Stimulated activated memory B cell treated with anti-CD40 and anti-IgM and Interleukin-4, amounts not matched to agents 10 μg/mL and 1 μg/mL and 100 μg/mL, for 72 hours (primary cell): ENCODE data around the gene TMEM89.

Experiments used
- ATAC-seq: fragments of 150-1000 bp; cut with Tn5 transposase; 2 replicates; pipeline ENCODE4 v1.10.0; 2021
- H3K27ac Mint-ChIP-seq: one replicate; pipeline ENCODE4 v1.8.0; 2022; ENCODE audit warnings: mild to moderate bottlenecking, mixed read lengths
- H3K27me3 Mint-ChIP-seq: one replicate; pipeline ENCODE4 v1.8.0; 2022; ENCODE audit warnings: mixed read lengths
- H3K36me3 Mint-ChIP-seq: one replicate; pipeline ENCODE4 v1.8.0; 2022; ENCODE audit warnings: mixed read lengths
- H3K4me1 Mint-ChIP-seq: one replicate; pipeline ENCODE4 v1.8.0; 2022; ENCODE audit warnings: mixed read lengths
- H3K4me3 Mint-ChIP-seq: one replicate; pipeline ENCODE4 v1.8.0; 2022; ENCODE audit warnings: mild to moderate bottlenecking, moderate library complexity, mixed read lengths
- H3K9me3 Mint-ChIP-seq: one replicate; pipeline ENCODE4 v1.8.0; 2022; ENCODE audit warnings: mixed read lengths

TMEM89 gene

GRCh38 chr3:48631516-48632448 lies 10.2 kb upstream of the TMEM89 start:
- H3K27ac Mint-ChIP-seq = no peak overlapping the region
- H3K36me3 Mint-ChIP-seq = peaks cover 48% of the 10 kb centered on the region
- H3K27me3 Mint-ChIP-seq = no peaks in the 10 kb centered on the region
- no peak overlapping the region for H3K4me3 Mint-ChIP-seq
- peaks cover 18% of the 10 kb centered on the region for H3K4me1 Mint-ChIP-seq
- no peaks in the 10 kb centered on the region for H3K9me3 Mint-ChIP-seq
- no peak for ATAC-seq

DNA sequence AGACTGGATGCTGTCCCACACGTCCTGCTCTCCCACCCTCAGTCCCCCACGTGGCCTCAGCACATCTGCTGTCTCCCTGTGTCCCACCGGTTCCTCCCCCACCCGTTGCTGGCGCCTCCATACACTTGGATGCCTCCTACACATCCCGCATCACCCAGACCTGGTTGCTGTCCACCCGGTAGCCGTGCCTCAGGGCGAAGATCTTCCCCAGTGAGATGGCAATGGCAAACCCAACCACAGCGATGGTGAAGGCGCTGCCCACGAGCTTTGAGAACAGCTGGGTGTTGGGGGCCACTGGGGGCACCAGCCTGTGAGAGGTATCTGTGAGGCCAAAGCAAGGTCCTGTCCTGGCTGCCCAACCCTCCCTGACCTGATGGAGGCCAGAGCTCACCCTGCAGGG lies 9.3 kb upstream of the TMEM89 start:
- peaks cover 57% of the 10 kb centered on the region for H3K36me3 Mint-ChIP-seq
- H3K27me3 Mint-ChIP-seq = no peaks in the 10 kb centered on the region
- no peak for ATAC-seq
- no peak overlapping the region for H3K27ac Mint-ChIP-seq
- H3K4me3 Mint-ChIP-seq = no peak overlapping the region
- H3K9me3 Mint-ChIP-seq = no peaks in the 10 kb centered on the region
- peaks cover 13% of the 10 kb centered on the region for H3K4me1 Mint-ChIP-seq

GRCh38 chr3:48630407-48630806 lies 8.8 kb upstream of the TMEM89 start:
- Mint-ChIP-seq H3K36me3 (peaks cover 61% of the 10 kb centered on the region), H3K4me1 (peaks cover 12% of the 10 kb centered on the region), H3K4me3 (no peak overlapping the region), H3K27me3 (no peaks in the 10 kb centered on the region), H3K9me3 (no peaks in the 10 kb centered on the region), H3K27ac (no peak overlapping the region)
- no peak for ATAC-seq

GRCh38 chr3:48629894-48630293 lies 8.3 kb upstream of the TMEM89 start:
- Mint-ChIP-seq H3K36me3 (peaks cover 61% of the 10 kb centered on the region), H3K9me3 (no peaks in the 10 kb centered on the region), H3K4me3 (no peak overlapping the region), H3K4me1 (peaks cover 12% of the 10 kb centered on the region), H3K27me3 (no peaks in the 10 kb centered on the region), H3K27ac (no peak overlapping the region)
- no peak for ATAC-seq

- H3K27me3 Mint-ChIP-seq = no peaks in the 10 kb centered on the region
- ATAC-seq = no peak
- no peaks in the 10 kb centered on the region for H3K4me1 Mint-ChIP-seq
- no peak overlapping the region for H3K27ac Mint-ChIP-seq
- no peaks in the 10 kb centered on the region for H3K9me3 Mint-ChIP-seq
- H3K4me3 Mint-ChIP-seq = no peak overlapping the region
- H3K36me3 Mint-ChIP-seq = peaks cover 61% of the 10 kb centered on the region
Measured at GRCh38 chr3:48628277-48629017, 6.9 kb upstream of the TMEM89 start.

DNA sequence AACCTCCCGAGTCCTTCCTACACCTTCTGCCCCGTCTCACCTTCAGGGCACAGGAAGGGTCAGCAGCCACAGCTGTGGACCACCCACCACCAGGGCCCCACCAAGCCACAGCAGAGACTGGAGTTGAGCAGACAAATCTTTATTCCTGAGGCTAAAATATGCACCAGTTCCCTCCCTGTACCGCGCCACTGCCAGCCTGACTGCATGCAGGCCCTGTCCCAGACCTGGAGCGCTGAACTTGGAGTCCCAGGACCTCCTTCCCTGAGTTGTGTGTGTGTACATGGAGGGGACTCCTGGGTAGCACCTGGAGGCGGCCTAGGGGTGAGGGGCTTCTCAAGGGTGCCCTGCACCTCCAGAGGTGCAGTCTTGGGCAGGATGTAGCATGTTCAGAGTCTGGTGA lies 4.0 kb upstream of the TMEM89 start:
- H3K4me3 Mint-ChIP-seq = no peak overlapping the region
- H3K27me3 Mint-ChIP-seq = no peaks in the 10 kb centered on the region
- peaks cover 47% of the 10 kb centered on the region for H3K36me3 Mint-ChIP-seq
- no peak overlapping the region for H3K27ac Mint-ChIP-seq
- no peak for ATAC-seq
- H3K4me1 Mint-ChIP-seq = no peaks in the 10 kb centered on the region
- H3K9me3 Mint-ChIP-seq = no peaks in the 10 kb centered on the region

- no peak overlapping the region for H3K4me3 Mint-ChIP-seq
- H3K27me3 Mint-ChIP-seq = no peaks in the 10 kb centered on the region
- H3K9me3 Mint-ChIP-seq = no peaks in the 10 kb centered on the region
- no peak overlapping the region for H3K27ac Mint-ChIP-seq
- ATAC-seq = no peak
- peaks cover 42% of the 10 kb centered on the region for H3K36me3 Mint-ChIP-seq
- H3K4me1 Mint-ChIP-seq = no peaks in the 10 kb centered on the region
Measured at GRCh38 chr3:48624767-48625166, 3.2 kb upstream of the TMEM89 start.

DNA sequence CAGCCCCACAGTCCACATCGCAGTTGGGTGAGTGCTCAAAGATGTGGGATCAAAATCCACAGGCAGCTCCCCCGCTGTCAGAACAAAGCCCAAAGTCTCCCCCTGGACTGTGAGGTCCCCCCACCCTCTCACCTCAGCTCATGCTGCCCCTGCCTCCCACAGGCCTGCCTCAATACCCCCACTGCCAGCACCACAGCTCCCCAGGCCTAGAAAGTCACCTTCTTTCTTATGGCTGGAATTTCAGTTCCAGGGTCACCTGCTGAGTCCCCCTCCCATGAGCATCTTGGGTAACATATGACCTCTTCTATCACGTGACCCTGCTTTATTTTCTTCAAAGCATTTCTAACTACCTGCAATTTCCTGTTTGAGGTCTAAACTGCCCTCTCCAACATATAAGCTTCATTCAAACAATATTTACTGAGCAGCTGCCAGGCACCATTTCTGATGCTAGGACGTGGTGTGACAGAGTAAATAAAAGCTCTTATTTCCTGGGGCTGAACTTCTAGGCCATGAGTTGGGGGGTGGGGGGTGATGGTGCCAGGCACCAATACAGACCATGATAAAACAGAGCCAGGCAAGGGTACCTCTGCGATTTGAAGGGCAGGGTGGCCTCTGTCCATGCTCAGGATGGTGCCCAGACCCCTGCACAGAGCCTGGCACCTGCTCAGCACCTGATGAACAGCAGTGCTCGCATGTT lies 2.4 kb upstream of the TMEM89 start:
- Mint-ChIP-seq H3K9me3 (no peaks in the 10 kb centered on the region), H3K4me3 (no peak overlapping the region), H3K27me3 (no peaks in the 10 kb centered on the region), H3K4me1 (no peaks in the 10 kb centered on the region), H3K36me3 (peaks cover 35% of the 10 kb centered on the region), H3K27ac (no peak overlapping the region)
- ATAC-seq = no peak

DNA sequence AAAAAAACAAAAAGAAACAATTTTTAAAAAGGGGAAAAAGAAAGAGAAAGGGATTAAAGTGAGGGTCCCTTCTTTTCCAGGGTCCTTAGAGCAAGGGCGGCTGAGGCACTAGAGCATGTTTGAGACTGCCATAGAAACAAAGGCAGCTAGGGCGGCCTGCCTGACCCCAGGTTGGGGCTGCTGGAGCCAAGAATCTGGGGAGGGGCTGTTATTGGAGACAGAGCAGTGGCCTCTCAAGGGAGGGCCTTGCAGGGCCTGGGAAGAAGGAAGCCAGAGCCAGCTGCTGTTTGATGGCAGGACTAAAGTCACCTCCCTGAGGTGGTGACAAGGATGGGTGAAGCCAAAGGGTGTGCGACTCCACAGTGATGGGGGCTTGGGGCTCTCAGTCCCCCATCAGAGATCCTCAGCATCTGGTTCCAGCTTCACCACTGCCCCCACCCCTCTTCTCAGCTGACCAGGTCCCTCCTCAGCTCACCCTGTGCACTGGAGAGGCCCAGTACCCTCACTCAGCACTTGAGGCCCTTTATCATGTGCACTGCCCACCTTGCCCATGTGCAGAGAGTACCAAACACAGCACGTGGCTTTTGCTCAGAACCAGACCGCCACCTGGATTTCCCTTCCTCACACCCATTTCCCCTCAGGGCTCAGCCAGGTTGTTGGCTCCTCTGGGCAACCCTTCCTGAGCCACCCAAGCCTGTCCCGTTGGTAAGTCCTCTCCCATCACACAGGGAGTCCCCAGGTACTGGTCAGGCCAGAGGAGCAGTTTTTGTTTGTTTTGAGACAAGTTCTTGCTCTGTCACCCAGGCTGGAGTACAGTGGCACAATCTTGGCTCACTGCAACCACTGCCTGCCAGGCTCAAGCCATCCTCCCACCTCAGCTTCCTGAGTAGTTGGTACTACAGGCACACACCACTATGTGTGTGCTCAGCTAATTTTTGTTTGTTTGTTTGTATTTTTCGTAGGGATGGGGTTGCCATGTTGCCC lies 1.7 kb downstream of the TMEM89 start:
- H3K27ac Mint-ChIP-seq = no peak overlapping the region
- H3K27me3 Mint-ChIP-seq = no peaks in the 10 kb centered on the region
- H3K9me3 Mint-ChIP-seq = peaks cover 6% of the 10 kb centered on the region
- peaks cover 5% of the 10 kb centered on the region for H3K36me3 Mint-ChIP-seq
- no peaks in the 10 kb centered on the region for H3K4me1 Mint-ChIP-seq
- ATAC-seq = no peak
- H3K4me3 Mint-ChIP-seq = no peak overlapping the region

DNA sequence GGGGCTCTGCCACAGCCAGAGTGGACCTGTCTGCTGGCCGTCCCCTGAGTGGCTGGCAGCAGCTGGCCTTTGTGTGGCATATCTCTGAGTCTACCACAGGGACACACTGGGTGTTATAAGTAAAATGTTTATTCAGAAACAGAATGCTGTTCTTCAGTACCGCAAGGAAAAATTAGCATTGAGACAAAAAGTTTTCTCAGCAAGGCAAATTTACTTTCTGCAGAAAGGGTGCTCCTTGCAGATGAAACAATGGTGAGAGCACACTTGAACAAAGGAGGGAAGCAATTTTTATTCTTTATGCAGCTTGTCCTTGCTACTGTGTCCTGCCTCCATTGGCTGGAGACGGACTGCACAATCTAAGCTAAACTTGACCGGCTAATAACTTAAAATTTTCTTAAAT lies 4.0 kb downstream of the TMEM89 start:
- peaks cover 6% of the 10 kb centered on the region for H3K9me3 Mint-ChIP-seq
- no peaks in the 10 kb centered on the region for H3K27me3 Mint-ChIP-seq
- ATAC-seq = no peak
- no peak overlapping the region for H3K27ac Mint-ChIP-seq
- peaks cover 5% of the 10 kb centered on the region for H3K36me3 Mint-ChIP-seq
- peaks cover 12% of the 10 kb centered on the region for H3K4me1 Mint-ChIP-seq
- no peak overlapping the region for H3K4me3 Mint-ChIP-seq

DNA sequence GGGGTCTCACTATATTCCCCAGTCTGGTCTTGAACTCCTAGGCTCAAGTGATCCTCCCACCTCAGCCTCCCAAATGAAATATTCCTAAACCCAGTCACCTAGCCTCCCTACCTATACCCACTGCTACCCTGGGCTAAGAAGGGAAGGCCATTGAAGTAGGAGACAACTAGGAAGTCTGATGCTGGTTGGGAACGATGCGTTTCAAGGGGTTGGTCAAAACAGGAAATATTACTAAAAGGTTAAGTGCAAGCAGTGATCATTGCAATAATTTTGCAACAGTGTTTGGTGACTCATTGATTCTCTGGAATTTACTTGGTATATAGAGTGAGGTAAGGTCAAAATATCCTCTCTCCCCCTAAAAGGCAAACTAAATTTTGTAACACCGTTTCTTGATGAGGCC lies 7.5 kb downstream of the TMEM89 start:
- peaks cover 18% of the 10 kb centered on the region for H3K4me1 Mint-ChIP-seq
- no peak for ATAC-seq
- no peak overlapping the region for H3K4me3 Mint-ChIP-seq
- peaks cover 6% of the 10 kb centered on the region for H3K9me3 Mint-ChIP-seq
- peak overlapping the region; percentile 71 for H3K27ac Mint-ChIP-seq
- no peaks in the 10 kb centered on the region for H3K36me3 Mint-ChIP-seq
- no peaks in the 10 kb centered on the region for H3K27me3 Mint-ChIP-seq

DNA sequence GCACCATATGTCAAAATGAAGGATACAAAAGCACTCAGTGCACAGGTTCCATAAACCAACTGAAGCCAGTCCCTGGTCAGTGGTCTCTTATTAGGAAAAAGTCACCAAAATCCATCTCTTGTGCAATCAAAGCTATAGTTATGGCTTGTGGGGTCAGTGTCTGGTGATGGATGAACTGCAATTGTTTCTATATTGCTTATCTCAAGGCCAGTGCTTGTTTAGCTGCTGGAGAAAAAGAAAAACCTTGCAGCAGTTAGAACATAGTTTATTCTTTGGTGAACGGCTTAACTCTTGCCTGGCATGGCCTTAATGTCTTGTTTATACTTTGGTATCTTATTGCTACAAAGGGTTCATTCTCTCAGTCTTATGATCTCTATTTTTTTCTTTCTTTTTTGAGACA lies 9.3 kb downstream of the TMEM89 start:
- Mint-ChIP-seq H3K9me3 (peaks cover 3% of the 10 kb centered on the region), H3K36me3 (peaks cover 6% of the 10 kb centered on the region), H3K4me3 (no peak overlapping the region), H3K27me3 (no peaks in the 10 kb centered on the region), H3K27ac (no peak overlapping the region), H3K4me1 (peaks cover 29% of the 10 kb centered on the region)
- no peak for ATAC-seq

DNA sequence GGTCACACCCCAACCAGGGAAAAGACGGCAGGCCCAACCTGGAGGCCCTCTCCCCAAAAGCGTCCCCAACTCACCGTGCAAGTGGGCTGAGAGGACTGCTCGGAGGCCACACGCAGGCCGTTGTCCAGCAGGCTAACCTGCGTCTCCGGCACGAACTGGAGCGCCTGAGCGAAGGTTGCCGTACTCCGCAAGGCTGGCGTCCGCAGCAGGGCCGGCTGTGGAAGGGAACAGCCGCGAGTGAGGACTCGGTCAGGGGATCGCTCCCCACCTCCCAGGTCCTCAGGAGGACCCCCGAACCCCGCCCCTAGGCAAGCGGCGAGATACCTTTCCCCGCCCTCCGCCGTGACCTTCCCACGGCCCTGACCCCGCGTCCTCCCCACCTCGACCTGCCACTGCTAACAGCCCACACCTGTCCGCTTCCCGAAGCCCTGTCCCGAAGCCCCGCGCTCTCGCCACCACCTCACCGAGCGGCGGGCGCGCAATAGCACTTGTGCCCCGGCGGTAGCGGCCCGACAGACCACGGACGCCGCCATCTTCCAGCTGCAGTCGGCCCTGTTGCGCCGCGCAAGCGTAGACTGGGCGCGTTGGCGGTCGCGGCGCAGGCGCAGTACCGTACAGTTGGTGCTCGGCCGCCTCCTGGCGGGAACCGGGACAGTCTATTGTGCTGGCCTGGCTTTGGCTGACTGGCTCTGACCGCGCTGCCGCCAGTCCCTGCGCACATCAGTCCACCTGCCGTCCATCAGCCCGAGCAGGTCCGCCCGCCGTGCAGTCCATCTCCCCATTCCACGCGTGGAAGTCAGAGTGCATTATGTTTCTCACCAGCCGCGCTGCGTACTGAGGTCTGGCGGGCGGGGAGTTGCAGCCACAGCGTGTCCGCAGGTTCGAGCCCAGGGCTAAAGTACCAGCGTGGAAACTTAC lies 12.2 kb downstream of the TMEM89 start, which contains the start of gene UQCRC1:
TSS of gene UQCRC1 (minus strand) at position 559 of the 918 bp plus-strand sequence. CDS start at position 533, 26 bp downstream.
- H3K4me1 Mint-ChIP-seq = peaks cover 27% of the 10 kb centered on the region

More for the DNA sequence above, 12.2 kb downstream of the TMEM89 start, which contains the start of gene UQCRC1:
- Mint-ChIP-seq H3K27ac (peak within 1 kb of the TSS; percentile 99), H3K27me3 (no peaks in the 10 kb centered on the region), H3K36me3 (peaks cover 23% of the 10 kb centered on the region), H3K4me3 (peak within 1 kb of the TSS; percentile 100), H3K9me3 (no peaks in the 10 kb centered on the region)
- ATAC-seq = peak; percentile 99
